ENCODE measurements around the gene MED17.
"Not testable (repeated sequence)": the region's sequence is repeated elsewhere in the genome, so short reads cannot be mapped to it uniquely, and the experiment has no call there.

The MED17 gene

GRCh38 chr11:93784145-93784934 is at the start of gene MED17:
TSS of gene MED17 (plus strand) at chr11:93784282. CDS start at chr11:93784514, 232 bp downstream.
- DNase-seq = peak; percentile 93

DNA sequence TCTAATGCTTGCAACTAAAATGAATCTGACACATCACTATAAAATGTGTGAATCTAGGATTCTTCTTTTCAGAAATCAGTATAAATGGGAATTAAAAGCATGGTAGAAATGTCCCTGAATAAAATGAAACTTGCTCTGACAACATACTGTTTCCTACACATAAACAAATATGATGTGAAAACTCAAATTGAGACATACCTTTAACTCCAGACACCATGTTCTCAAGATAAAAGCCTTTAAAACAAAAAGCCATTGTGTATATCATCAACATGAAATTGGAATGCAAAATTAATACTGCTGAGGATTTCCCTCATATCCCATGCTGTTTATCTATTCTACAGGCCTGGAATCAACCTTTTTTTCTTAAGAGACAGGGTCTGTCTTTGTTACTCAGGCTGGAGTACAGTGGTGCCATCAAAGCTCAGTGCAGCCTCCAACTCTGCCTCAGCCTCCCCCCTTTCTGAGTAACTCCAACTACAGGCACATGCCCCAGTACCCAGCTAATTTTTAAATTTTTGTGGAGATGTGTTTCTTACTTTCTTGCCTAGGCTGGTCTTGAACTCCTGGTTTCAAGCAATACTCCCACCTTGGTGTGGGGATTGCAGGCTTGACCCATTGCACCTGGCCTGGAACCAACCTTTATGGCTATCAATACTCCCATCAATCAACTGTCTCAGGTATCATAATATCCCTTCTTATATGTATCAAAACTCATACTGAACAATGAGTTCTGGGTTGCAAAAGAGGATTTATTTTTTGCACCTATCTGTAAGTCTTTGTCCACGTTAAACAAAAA is 49.5 kb upstream of the MED17 start:
- DNase-seq = no peak

DNA sequence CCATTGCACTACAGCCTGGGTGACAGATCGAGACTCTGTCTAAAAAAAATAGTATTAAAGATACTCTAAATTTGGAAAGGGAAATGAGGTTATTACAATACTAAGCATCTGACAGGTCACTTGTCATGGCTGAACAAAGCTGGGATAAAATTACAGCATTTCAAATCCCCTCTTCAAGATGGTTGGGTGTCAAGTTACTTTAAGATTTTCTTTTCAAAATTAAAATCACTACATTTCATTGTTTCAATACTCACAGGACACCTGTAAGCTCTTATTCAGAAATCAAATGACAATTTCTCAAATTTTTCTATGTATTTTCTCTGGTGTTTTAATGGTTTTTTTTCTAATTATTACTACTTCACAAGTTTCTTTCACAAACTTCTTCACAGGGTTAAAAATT is 48.5 kb upstream of the MED17 start:
- no peak for DNase-seq

GRCh38 chr11:93736129-93736528 is 48.0 kb upstream of the MED17 start:
- peak; percentile 18 for DNase-seq

DNA sequence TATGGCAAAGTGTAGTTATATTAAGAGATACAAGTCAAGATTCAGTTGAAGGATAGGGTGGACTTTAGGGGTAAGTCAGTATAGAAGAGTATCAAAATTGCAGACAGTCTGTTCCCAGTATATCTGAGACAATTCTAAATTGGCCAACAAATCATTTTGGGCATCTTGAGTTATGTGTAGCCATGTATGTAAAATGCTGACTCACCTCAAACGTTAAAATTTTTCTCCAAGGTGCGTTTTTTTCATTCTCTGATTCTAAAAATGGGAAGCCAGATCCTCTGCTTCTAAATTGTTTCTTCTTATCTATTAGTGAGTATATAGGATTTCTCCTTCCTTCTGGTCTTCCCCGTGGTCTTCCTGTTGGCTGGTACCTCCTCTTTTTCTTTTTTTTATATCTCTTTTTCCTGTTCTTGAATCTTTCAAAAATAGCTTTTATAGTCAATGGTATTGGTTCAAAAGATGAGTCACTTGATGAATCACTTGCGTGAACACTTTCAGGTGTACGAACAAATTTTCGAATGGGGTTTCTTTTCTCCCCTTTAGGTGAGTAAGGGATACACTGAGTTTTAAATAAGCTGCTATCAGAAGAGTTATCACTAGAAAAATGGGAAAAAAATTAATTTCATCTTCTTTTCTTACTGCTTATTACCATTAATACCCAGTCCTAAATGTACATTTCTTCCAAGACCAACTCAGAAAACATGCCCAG is 46.0 kb upstream of the MED17 start:
- DNase-seq = peak; percentile 5

DNA sequence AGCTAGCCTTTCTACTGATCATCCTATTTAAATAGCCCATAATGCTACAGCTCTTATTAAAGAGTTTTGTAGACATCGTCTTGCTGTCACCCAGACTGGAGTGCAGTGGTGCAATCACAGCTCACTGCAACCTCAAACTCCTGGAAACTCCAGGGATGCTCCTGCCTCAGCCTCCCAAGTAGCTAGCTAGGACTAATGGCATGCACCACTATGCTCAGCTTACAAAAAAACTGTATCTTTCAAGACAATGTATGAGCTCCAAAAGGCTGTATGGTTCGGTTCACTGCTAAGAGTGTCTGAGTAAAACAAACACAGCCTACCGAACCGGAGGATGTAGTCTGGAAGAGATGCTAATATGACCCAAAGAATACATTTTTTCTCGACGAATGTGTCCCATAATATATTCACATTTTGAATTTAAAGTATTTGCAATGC is 45.4 kb upstream of the MED17 start:
- no peak for DNase-seq

GRCh38 chr11:93740031-93740729 is 43.9 kb upstream of the MED17 start:
- DNase-seq = peak; percentile 71

GRCh38 chr11:93740730-93741093 is 43.4 kb upstream of the MED17 start:
- DNase-seq = peak; percentile 60

GRCh38 chr11:93741094-93741881 is 42.8 kb upstream of the MED17 start, which contains the start of the genes C11orf54 and TAF1D:
TSS of gene C11orf54 (plus strand) at chr11:93741672. CDS start at chr11:93747394, 5,722 bp downstream.
TSS of gene TAF1D (minus strand) at chr11:93741495. CDS start at chr11:93739304, 2,191 bp downstream.
- peak; percentile 98 for DNase-seq

DNA sequence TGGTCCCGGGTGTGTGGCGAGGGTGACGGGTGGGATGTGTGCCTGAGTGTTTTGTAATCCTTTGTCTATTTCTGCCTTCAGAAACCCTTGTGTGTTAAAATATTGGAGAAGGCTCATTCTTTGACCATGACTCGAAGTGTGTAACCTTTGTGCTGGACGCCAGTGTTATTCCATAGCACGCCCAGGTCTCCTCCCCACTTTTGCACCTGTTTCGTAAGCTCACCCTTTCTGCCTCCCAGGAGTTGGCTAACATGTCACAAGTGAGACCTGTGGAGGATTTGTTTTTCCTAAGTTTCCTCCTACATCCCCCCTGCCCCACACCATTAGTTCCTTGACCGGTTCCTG is 42.2 kb upstream of the MED17 start:
- no peak for DNase-seq

- DNase-seq = no peak
Observed at GRCh38 chr11:93743291-93743690, 40.8 kb upstream of the MED17 start.

DNA sequence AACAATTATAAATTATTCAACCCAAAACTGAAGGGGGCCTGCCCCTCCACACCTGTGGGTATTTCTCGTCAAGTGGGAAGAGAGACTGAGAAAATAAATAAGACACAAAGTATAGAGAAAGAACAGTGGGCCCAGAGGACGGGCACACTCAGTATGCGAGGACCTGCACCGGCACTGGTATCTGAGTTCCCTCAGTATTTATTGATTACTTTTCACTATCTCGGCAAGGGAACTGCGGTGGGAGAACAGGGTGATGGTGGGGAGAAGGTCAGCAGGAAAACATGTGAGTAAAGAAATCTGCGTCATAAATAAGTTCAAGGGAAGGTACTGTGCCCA is 39.4 kb upstream of the MED17 start:
- DNase-seq = no peak

DNA sequence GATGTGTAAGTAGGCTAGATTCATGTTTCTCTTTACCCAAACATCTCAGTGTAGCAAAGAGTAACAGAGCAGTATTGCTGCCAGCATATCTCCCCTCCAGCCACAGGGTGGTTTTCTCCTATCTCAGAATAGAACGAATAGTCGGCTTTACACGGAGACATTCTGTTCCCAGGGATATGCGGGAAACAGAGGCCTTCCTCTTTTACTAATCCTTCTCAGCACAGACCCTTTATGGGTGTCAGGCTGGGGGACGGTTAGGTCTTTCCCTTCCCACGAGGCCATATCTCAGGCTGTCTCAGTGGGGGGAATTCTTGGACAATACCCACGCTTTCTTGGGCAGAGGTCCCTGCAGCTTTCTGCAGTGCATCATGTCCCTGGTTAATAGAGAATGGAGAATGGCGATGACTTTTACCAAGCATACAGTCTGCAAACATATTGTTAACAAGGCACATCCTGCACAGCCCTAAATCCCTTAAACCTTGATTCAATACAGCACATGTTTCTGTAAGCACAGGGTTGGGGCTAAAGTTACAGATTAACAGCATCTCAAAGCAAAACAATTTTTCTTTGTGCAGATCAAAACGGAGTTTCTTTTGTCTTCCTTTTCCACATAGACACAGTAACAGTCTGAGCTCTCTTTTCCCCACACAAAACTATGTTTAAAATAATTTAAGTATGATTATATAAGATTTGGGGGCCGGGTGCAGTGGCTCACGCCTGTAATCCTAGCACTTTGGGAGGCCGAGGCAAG is 38.9 kb upstream of the MED17 start:
- DNase-seq = not testable (repeated sequence)

DNA sequence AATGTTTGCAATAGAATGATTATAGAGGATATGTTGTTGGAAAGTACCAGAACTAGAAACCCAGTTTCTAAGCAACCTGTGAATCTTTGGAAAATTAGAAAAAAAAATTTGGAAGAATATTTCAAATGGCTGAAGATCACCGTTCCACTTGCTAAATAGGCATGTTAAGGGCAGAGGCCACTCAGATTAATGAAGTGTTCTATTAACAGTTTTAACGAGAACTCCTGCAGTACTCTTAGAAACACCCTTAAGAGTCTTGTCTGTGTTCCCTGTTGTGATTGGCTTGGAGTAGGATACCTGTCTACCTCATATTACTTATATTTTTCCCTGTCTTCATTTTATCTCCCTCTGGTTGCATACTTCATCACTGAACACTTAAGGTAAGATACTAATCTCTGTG is 38.0 kb upstream of the MED17 start:
- DNase-seq = no peak

DNA sequence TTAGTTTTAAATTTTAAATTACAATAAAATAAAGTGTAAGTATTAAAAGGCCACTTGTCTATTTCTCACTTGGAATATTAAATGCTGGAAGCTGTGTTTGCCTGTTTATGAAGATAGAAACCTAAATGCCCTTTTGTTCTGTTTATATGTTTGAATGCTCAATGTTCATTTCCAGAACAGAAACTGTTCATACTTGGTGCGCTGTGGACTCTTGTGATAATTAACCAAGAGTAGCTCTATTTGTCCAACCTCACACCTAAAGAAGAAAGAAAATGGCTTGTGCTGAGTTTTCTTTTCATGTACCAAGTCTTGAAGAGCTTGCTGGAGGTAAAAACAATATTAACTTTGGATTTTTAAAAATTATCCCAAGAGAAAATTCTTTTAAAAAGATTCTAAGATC is 37.0 kb upstream of the MED17 start:
- no peak for DNase-seq

- no peak for DNase-seq
Observed at GRCh38 chr11:93751001-93751400, 33.1 kb upstream of the MED17 start.

DNA sequence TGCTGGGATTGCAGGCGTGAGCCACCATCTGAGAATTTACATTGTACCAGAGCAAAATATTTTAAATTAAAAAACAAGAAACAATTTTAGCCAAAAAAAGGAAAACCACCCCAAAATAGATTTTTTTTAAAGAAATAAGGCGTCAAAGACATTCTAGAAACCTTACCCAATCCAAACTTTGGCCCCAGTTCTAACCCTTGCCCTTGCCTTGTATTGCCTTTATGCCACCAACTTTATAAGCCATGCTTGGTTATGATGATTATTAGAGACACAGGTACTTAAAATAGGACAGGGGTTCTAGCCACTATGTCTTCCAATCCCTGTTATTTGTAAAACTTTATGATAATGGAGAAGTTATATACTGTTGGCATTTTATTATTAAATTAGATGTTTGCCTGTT is 30.8 kb upstream of the MED17 start:
- no peak for DNase-seq

- no peak for DNase-seq
Observed at GRCh38 chr11:93756748-93757147, 27.3 kb upstream of the MED17 start.

- DNase-seq = no peak
Observed at GRCh38 chr11:93757301-93757700, 26.8 kb upstream of the MED17 start.

DNA sequence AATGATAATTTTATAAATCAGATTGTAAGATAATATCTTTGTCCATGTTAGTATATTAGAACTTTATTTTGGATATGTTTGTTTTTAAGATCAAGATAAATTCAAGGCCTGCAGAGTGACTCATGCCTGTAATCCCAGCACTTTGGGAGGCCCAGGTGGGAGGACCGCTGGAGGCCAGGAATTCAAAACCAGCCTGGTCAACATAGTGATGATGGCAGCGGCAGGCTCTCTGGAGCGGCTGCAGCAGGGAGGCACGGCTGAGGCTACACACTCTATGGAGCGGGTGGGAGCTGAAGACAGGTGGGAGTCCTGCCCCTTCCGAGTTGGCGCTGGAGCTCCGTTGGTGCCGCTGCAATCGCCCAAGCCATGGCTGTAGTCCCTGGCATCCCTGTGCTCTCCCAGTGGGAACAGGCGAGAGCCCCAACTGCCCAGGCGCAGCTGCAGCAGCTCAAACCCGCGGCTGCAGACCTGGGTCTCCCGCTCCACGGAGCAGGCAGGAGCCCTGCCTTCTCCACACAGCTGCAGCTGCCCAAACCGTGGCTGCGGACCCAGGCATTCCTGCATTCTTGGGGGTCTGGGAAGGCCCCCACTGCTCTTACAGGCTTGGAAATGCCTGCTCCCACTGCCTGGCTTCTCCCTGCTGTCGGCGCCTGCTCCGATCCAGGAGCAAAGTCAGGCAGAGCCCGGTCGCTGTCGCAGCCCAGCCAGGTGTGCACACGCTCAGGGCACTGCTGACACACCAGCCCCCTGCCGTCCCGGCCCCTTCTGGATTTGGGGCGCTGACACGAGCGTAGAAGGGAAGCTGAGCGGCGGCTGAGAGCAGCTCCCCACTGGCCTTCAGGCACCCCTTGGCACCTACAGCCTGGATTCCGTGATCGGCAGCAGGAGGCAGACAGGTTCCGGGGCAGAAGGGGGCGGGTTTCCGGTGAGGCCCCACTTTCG is 25.9 kb upstream of the MED17 start:
- no peak for DNase-seq

Data from fibroblast of skin of right quadriceps (primary cell).